HFFc6 (cell line): ENCODE results near the gene ZKSCAN3. TPM values are rescaled to one million over a fixed set of nuclear protein-coding genes. Genes with fewer than 3 reads are reported as not detected.

ENCODE experiments used
- DNase-seq: peaks from one replicate; pipeline ENCODE4 v3.0.0-alpha.2; 2018
- H3K27ac Mint-ChIP-seq: 2 replicates; pipeline ENCODE4 v1.8.0; 2020; ENCODE audit warnings: mild to moderate bottlenecking, mixed read lengths
- H3K27me3 Mint-ChIP-seq: 2 replicates; pipeline ENCODE4 v1.8.0; 2021; ENCODE audit warnings: mild to moderate bottlenecking, moderate library complexity, mixed read lengths; ENCODE audit not compliant: insufficient read depth
- H3K36me3 Mint-ChIP-seq: 2 replicates; pipeline ENCODE4 v1.8.0; 2021; ENCODE audit warnings: low read depth, mixed read lengths
- H3K4me1 Mint-ChIP-seq: 2 replicates; pipeline ENCODE4 v1.8.0; 2020; ENCODE audit warnings: low read depth, mixed read lengths
- H3K4me3 Mint-ChIP-seq: 2 replicates; pipeline ENCODE4 v1.8.0; 2020; ENCODE audit warnings: mild to moderate bottlenecking, moderate library complexity, mixed read lengths
- H3K9me3 Mint-ChIP-seq: 2 replicates; pipeline ENCODE4 v1.8.0; 2020; ENCODE audit warnings: mild to moderate bottlenecking, mixed read lengths
- total RNA-seq, 6 experiments: library from RNA; stranded (reverse); fragmentation: NEBNext Ultra II Directional; extraction: Animal tissue kit (Norgen Biotek cat#: 25700); gene quantifications; 2 replicates in 1 of 6; 3 replicates in 5 of 6; pipeline ENCODE4 v1.2.3, GENCODE V29; 2021
- TF ChIP-seq, protein P1 (sequence below): fragments of 200-600 bp; sonication (generic); IDR thresholded peaks from 2 replicates; pipeline ENCODE4 v1.5.0; 2021; ENCODE audit warnings: antibody characterized with exemption, mild to moderate bottlenecking

The ZKSCAN3 gene
- total RNA-seq, 6 experiments from 2014 or later, result 2.8 to 4.2 (median 3.6) TPM

DNA sequence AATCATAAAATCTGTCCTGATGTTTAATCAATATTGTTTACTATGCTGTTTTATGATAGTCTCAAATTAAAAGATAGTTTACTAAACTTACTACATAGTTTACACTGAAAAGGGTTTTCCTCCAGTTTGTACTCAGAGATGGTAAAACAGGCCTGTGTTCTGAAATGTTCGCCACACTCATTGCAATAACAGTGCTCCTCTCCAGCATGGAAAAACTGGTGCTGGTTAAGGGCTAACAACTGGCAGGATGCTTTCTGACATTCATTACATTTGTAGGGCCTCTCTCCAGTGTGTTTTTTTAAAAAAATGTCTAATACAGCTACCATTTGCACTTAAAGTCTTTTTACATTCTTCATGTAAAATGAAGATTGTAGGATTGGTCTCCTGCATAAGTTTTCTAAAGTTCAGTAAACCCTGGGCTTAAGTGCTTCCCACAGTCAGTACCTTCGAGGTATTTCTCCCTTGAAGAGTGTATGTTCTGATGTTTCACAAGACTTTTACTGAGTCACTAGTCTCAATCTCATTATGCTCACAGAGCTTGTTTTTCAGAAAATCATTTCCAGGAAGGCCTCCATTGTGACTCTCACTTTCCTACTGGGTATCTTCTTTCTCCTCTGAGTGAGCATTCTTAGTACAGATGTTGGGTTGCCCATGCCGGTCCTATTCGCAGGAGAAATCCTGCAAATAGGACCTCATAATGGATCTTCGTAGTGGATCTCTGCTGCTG lies 58.5 kb downstream of the ZKSCAN3 start:
- Mint-ChIP-seq H3K4me3 (no peak overlapping the region), H3K9me3 (no peaks in the 10 kb centered on the region), H3K27me3 (no peaks in the 10 kb centered on the region; the same call in none of the 2 replicates), H3K27ac (no peak overlapping the region), H3K36me3 (no peaks in the 10 kb centered on the region), H3K4me1 (no peaks in the 10 kb centered on the region)
- TF ChIP-seq, protein P1, sequence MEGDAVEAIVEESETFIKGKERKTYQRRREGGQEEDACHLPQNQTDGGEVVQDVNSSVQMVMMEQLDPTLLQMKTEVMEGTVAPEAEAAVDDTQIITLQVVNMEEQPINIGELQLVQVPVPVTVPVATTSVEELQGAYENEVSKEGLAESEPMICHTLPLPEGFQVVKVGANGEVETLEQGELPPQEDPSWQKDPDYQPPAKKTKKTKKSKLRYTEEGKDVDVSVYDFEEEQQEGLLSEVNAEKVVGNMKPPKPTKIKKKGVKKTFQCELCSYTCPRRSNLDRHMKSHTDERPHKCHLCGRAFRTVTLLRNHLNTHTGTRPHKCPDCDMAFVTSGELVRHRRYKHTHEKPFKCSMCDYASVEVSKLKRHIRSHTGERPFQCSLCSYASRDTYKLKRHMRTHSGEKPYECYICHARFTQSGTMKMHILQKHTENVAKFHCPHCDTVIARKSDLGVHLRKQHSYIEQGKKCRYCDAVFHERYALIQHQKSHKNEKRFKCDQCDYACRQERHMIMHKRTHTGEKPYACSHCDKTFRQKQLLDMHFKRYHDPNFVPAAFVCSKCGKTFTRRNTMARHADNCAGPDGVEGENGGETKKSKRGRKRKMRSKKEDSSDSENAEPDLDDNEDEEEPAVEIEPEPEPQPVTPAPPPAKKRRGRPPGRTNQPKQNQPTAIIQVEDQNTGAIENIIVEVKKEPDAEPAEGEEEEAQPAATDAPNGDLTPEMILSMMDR, result no peak
- DNase-seq, result no peak

DNA sequence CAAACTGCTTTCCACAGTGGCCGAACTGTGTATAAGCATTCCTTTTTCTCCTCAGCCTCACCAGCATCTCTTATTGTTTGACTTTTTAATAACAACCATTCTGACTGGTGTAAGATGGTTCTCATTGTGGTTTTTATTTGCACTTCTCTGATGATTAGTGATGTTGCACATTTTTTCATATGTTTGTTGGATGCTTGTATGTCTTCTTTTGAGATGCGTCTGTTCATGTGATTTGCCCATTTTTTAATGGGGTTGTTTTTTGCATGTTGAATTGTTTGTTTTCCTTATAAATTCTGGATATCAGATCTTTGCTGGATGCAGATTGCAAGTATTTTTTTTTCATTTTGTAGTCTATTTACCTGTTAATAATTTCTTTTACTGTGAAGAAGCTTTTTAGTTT lies 61.0 kb downstream of the ZKSCAN3 start:
- no peak for DNase-seq
- H3K27ac Mint-ChIP-seq, result no peak overlapping the region
- no peaks in the 10 kb centered on the region; the same call in none of the 2 replicates for H3K27me3 Mint-ChIP-seq
- H3K9me3 Mint-ChIP-seq, result no peaks in the 10 kb centered on the region
- no peaks in the 10 kb centered on the region for H3K4me1 Mint-ChIP-seq
- H3K4me3 Mint-ChIP-seq, result no peak overlapping the region
- TF ChIP-seq, protein P1, result no peak
- no peaks in the 10 kb centered on the region for H3K36me3 Mint-ChIP-seq

DNA sequence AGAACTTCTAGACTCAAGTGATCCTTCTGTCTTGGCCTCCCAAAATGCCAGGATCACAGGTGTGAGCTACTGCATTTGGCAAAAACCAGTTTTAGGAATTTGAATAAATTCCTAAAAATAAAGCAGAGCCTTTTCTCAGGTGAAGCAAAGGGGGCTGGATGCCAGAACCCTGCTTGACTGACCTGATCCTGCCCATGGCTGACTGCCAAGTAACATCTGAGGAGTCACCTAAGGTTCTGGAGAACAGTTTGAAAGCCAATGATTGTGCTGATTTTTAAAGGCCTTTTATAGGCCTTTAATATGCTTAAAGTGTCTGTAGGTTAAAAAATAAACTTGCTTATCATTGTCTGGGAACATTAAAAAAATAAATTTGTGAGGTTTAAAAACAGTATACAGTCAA lies 63.9 kb downstream of the ZKSCAN3 start:
- no peaks in the 10 kb centered on the region; the same call in none of the 2 replicates for H3K27me3 Mint-ChIP-seq

More for the DNA sequence above, 63.9 kb downstream of the ZKSCAN3 start:
- no peak for DNase-seq
- Mint-ChIP-seq H3K27ac (no peak overlapping the region), H3K4me1 (no peaks in the 10 kb centered on the region), H3K36me3 (no peaks in the 10 kb centered on the region), H3K4me3 (no peak overlapping the region), H3K9me3 (no peaks in the 10 kb centered on the region)
- TF ChIP-seq, protein P1, result no peak

Other genes starting within 250 kb of the ZKSCAN3 start
- 1 to 10 TPM in 3 of 6 experiments, under 1 TPM in 3; 0.84 to 1.6 (median 1.1) TPM for gene ZSCAN16, start 225.3 kb upstream of the ZKSCAN3 start, total RNA-seq
- gene ZKSCAN8, start 208.1 kb upstream of the ZKSCAN3 start, total RNA-seq, result 10 to 100 TPM; 13.2 to 15.3 (median 14.0) TPM
- gene ZSCAN9, start 124.7 kb upstream of the ZKSCAN3 start, total RNA-seq, result 10 to 100 TPM in 1 of 6 experiments, 1 to 10 TPM in 5; 7.5 to 10.3 (median 8.9) TPM
- gene ZKSCAN4, start 97.7 kb upstream of the ZKSCAN3 start, total RNA-seq, result 1 to 10 TPM; 3.8 to 4.7 (median 4.0) TPM
- gene NKAPL, start 90.7 kb upstream of the ZKSCAN3 start, total RNA-seq, result not detected
- 10 to 100 TPM in 1 of 6 experiments, 1 to 10 TPM in 5; 8.5 to 10.9 (median 9.3) TPM for gene ZSCAN26, start 82.8 kb upstream of the ZKSCAN3 start, total RNA-seq
- 1 to 10 TPM; 2.6 to 4.5 (median 4.1) TPM for gene PGBD1, start 68.4 kb upstream of the ZKSCAN3 start, total RNA-seq
- 1 to 10 TPM in 2 of 6 experiments, under 1 TPM in 4; 0.64 to 2.0 (median 0.95) TPM for gene ZSCAN31, start 13.8 kb upstream of the ZKSCAN3 start, total RNA-seq
- gene ZSCAN12, start 49.8 kb downstream of the ZKSCAN3 start, total RNA-seq, result 1 to 10 TPM; 2.4 to 3.1 (median 2.8) TPM
- gene ZSCAN23, start 93.5 kb downstream of the ZKSCAN3 start, total RNA-seq, result 1 to 10 TPM in 4 of 6 experiments, under 1 TPM in 2; 0.48 to 1.5 (median 1.0) TPM
- not detected for gene GPX6, start 165.8 kb downstream of the ZKSCAN3 start, total RNA-seq
- gene GPX5, start 175.9 kb downstream of the ZKSCAN3 start, total RNA-seq, result not detected